GM12892 (cell line): ENCODE measurements around the gene EPB41L2.

ENCODE experiments used
- POLR2A ChIP-seq: IDR thresholded peaks from 2 replicates; pipeline ENCODE4 v1.6.1; 2011; ENCODE audit warnings: low read depth, low read length, control low read depth
- POLR2AphosphoS5 ChIP-seq: IDR thresholded peaks from 2 replicates; pipeline ENCODE4 v1.6.1; 2011; ENCODE audit warnings: low read depth, low read length, control low read depth
- TAF1 ChIP-seq: IDR thresholded peaks from 2 replicates; pipeline ENCODE4 v1.6.1; 2011; ENCODE audit warnings: low read depth, mild to moderate bottlenecking, control low read depth, low read length, borderline replicate concordance

DNA sequence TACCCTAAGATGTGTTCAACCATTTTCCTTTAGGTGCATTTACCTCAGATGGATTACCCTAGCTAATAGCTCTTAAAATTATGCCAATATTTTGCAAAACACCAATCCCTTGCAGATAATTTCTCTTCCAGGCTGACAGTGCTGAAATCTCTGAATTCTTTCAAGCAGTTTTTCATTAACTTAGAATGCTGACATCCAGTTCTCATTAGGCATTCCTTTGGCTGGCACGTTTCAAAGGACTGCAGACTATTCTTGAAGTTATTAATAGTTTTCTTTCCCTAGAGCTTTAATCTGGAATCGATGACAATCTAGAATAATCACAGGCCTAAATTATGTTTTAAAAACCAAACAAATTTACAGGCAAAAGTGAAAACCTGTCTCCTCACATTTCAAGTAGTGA, 167.5 kb downstream of the EPB41L2 start:
- no peak for TF ChIP-seq POLR2AphosphoS5
- TF ChIP-seq POLR2A = no peak
- no peak for TF ChIP-seq TAF1
